Heart right ventricle (tissue), 16 donors: ENCODE results near the gene ATP5F1B. TPM values are rescaled to one million over a fixed set of nuclear protein-coding genes. Genes with fewer than 3 reads are reported as not detected.
A peak's percentile ranks its signal among the peaks of the same experiment; 100 is the strongest.

Experiments used
- ATAC-seq, 8 donors: fragments of 200-7000 bp; cut with Tn5 transposase; one replicate each; pipeline ENCODE4 v1.9.1; 2020; ENCODE audit warnings: mild to moderate bottlenecking in 8 of 8, moderate library complexity in 8 of 8, moderate number of reproducible peaks in 1 of 8
- DNase-seq, 2 donors: peaks; one replicate each; pipeline ENCODE4 v3.0.0-alpha.2; 2020
- H3K27ac ChIP-seq, 10 donors: fragments of 200-600 bp; sonication (generic) in 2 of 10; one replicate each; pipeline versions ENCODE4 v1.5.0 to v1.8.0; 2020 to 2022; ENCODE audit warnings: mild to moderate bottlenecking in 3 of 10
- H3K27me3 ChIP-seq, 7 donors: fragments of 200-600 bp; one replicate each; pipeline ENCODE4 v1.8.0; 2021 to 2022; ENCODE audit warnings: mild to moderate bottlenecking in 2 of 7
- H3K36me3 ChIP-seq, 9 donors: fragments of 200-600 bp; sonication (generic) in 1 of 9; one replicate each; pipeline versions ENCODE4 v1.5.0 to v1.8.0; 2020 to 2022; ENCODE audit warnings: mild to moderate bottlenecking in 2 of 9
- H3K4me1 ChIP-seq, 9 donors: fragments of 200-600 bp; sonication (generic) in 1 of 9; one replicate each; pipeline versions ENCODE4 v1.5.0 to v1.8.0; 2020 to 2022; ENCODE audit warnings: mild to moderate bottlenecking in 4 of 9
- H3K4me3 ChIP-seq, 10 donors: fragments of 200-600 bp; sonication (generic) in 2 of 10; one replicate each; pipeline versions ENCODE4 v1.5.0 to v1.8.0; 2020 to 2022; ENCODE audit warnings: mild to moderate bottlenecking in 7 of 10, moderate library complexity in 2 of 10
- H3K9me3 ChIP-seq, 11 donors: fragments of 200-600 bp in 10 of 11; sonication (generic) in 2 of 11; one replicate each; pipeline versions ENCODE4 v1.5.0 to v1.8.0; 2013 to 2022; ENCODE audit warnings: mild to moderate bottlenecking in 2 of 11, control low read depth in 1 of 11, moderate library complexity in 1 of 11
- CTCF ChIP-seq, 9 donors: fragments of 200-600 bp; sonication (generic) in 2 of 9; IDR thresholded peaks; one replicate each; pipeline versions ENCODE4 v1.5.0 to v1.8.0; 2021 to 2022; ENCODE audit warnings: antibody characterized with exemption in 9 of 9, mild to moderate bottlenecking in 5 of 9, moderate library complexity in 1 of 9
- WGBS, 2 donors: extraction: QIAGEN DNeasy Blood & Tissue Kit; methylation state at CpG; one replicate each; pipeline ENCODE4 v1.1.7; 2013; ENCODE audit warnings: inconsistent platforms in 1 of 2; 5-methylcytosine and 5-hydroxymethylcytosine counted together
- intact Hi-C, 10 donors: fragments of 100-400 bp; cut with DNase I; formaldehyde crosslinking; loops; one replicate each; pipeline versions ENCODE4 v1.11.1 to v1.14.2; 2022
- polyA plus RNA-seq, 2 donors: library from polyadenylated mRNA; stranded (reverse); fragments of 200-250 nt; gene quantifications; one replicate each; pipeline ENCODE4 v1.2.3, GENCODE V29; 2013
- total RNA-seq, 10 donors: library from RNA; stranded (reverse); fragmentation: NEBNext Ultra II Directional in 3 of 10; extraction: Animal tissue kit (Norgen Biotek cat#: 25700) in 3 of 10; gene quantifications; one replicate each; pipeline versions ENCODE4 v1.2.1 to v1.2.4, GENCODE V29; 2021 to 2023
- donor health status: Arrhythmogenic right ventricular cardiomyopathy.
- donor health status: ischemic (EF 13 %, LVEDD 7.1; RV severe dilation, severe dysfunction).
- donor health status: healthy with polysubstance abuse.
- donor health status: DM: no; HTN: yes; CAD: no.
- donor health status: DM: no; HTN: no; CAD: no.
- donor health status: ischemic (EF 25% LVEDD 6.9; RV normal size, moderate dysfunction).
- donor health status: ischemic (EF 25% LVEDD 5.7; RV mildly dilated, moderate dysfunction).
- donor health status: healthy.
- donor health status: DM: yes; HTN: yes; CAD: no.
- donor health status: Ischemic cardiomyopathy.
- donor health status: ischemic (EF 35%, LVEDD 5.7; RV mildly dilated, moderate dysfunction).
- donor health status: nonischemic (EF 11% LVEDD 7.7; RV severe dilation, severe dysfunction).
- donor health status: DM: yes; HTN: yes; CAD: no.
- donor health status: PGD.
- donor health status: ischemic (EF 29% LVEDD 5.4; RV normal size, mild dysfunction).
- donor health status: nonischemic (EF 23%, LVEDD 6.1; RV moderate dilation, normal function).

Gene ATP5F1B
- total and polyA plus RNA-seq, 12 donors, result 1,003 to 3,612 (median 3,231) TPM

GRCh38 chr12:56634242-56634836 lies 11.4 kb downstream of the ATP5F1B start:
- intact Hi-C loops, result loop anchor here in 7 of 10 donors (5.0 to 10.0 kb wide), 8 partner anchors 57 to 510 kb away; partner anchors contain the start of genes RBMS2 (in 2 of the 7), ESYT1 (in 1 of the 7), NAB2 (in 1 of the 7) and NACA (in 1 of the 7)
- Histone ChIP-seq H3K4me3 (peak overlapping the region; percentile 54 to 94 (median 74)), H3K27ac (peak overlapping the region; percentile 81 to 97 (median 94)), H3K4me1 (peaks cover 21 to 84% (median 63%) of the 10 kb centered on the region in 9 donors), H3K36me3 (peaks cover 0 to 24% (median 21%) of the 10 kb centered on the region in 9 donors), H3K27me3 (no peaks in the 10 kb centered on the region), H3K9me3 (no peaks in the 10 kb centered on the region)
- DNase-seq, result peak in 1 of 2 donors; percentile 42
- WGBS, 2 donors, result 1 to 2% methylated on average over 27 of the region's 27 CpGs
- ATAC-seq, result no peak
- TF ChIP-seq CTCF (IDR thresholded peaks at IDR 0.05), result no peak

GRCh38 chr12:56633468-56634241 lies 12.1 kb downstream of the ATP5F1B start:
- no peaks in the 10 kb centered on the region for H3K27me3 ChIP-seq
- DNase-seq, result no peak
- peak overlapping the region; percentile 81 to 97 (median 94) for H3K27ac ChIP-seq
- intact Hi-C loops, result loop anchor here in 7 of 10 donors (5.0 to 10.0 kb wide), 8 partner anchors 56 to 509 kb away; partner anchors contain the start of genes RBMS2 (in 2 of the 7), ESYT1 (in 1 of the 7), NAB2 (in 1 of the 7) and NACA (in 1 of the 7)
- peak overlapping the region in 9 of 10 donors; percentile 54 to 94 (median 75) for H3K4me3 ChIP-seq
- WGBS, 2 donors, result 46 to 59% methylated on average over 12 of the region's 12 CpGs
- no peak for ATAC-seq
- peaks cover 21 to 77% (median 63%) of the 10 kb centered on the region in 9 donors for H3K4me1 ChIP-seq
- peaks cover 0 to 17% (median 14%) of the 10 kb centered on the region in 9 donors for H3K36me3 ChIP-seq
- no peak for TF ChIP-seq CTCF (IDR thresholded peaks at IDR 0.05)
- H3K9me3 ChIP-seq, result no peaks in the 10 kb centered on the region

- Histone ChIP-seq H3K9me3 (no peaks in the 10 kb centered on the region), H3K27me3 (no peaks in the 10 kb centered on the region), H3K36me3 (peaks cover 0 to 10% (median 6%) of the 10 kb centered on the region in 9 donors), H3K4me3 (peak overlapping the region in 9 of 10 donors; percentile 8 to 94 (median 72)), H3K27ac (peak overlapping the region in 8 of 10 donors; percentile 22 to 96 (median 82)), H3K4me1 (peaks cover 29 to 80% (median 68%) of the 10 kb centered on the region in 9 donors)
- WGBS, 2 donors, result 33 to 53% methylated on average over 4 of the region's 4 CpGs
- DNase-seq, result no peak
- TF ChIP-seq CTCF (IDR thresholded peaks at IDR 0.05), result no peak
- ATAC-seq, result no peak
- intact Hi-C loops, result loop anchor here in 7 of 10 donors (5.0 to 10.0 kb wide), 8 partner anchors 56 to 508 kb away; partner anchors contain the start of genes RBMS2 (in 2 of the 7), ESYT1 (in 1 of the 7), NAB2 (in 1 of the 7) and NACA (in 1 of the 7)
Observed at GRCh38 chr12:56632701-56633467, 12.9 kb downstream of the ATP5F1B start.
